HG02943 (cell line): ENCODE measurements around the gene SHOX.
"Not testable (repeated sequence)": the region's sequence is repeated elsewhere in the genome, so short reads cannot be mapped to it uniquely, and the experiment has no call there.

Source experiments
- ATAC-seq: cut with Tn5 transposase; IDR thresholded peaks from one replicate; pipeline ENCODE4 v1.9.1; 2021; ENCODE audit warnings: mild to moderate bottlenecking, low read depth, moderate library complexity; ENCODE audit not compliant: unreplicated experiment

The SHOX gene

GRCh38 chrX:636981-637659, 6.5 kb downstream of the SHOX start:
- ATAC-seq: no peak

GRCh38 chrX:637660-638481, 7.3 kb downstream of the SHOX start:
- ATAC-seq: no peak

- ATAC-seq: no peak
Measured at GRCh38 chrX:638482-639131, 8.0 kb downstream of the SHOX start.

- no peak for ATAC-seq
Measured at GRCh38 chrX:639151-639550, 8.6 kb downstream of the SHOX start.

GRCh38 chrX:640641-641040, 10.1 kb downstream of the SHOX start:
- ATAC-seq: no peak

GRCh38 chrX:641671-642435, 11.3 kb downstream of the SHOX start:
- ATAC-seq: no peak

GRCh38 chrX:642436-643240, 12.0 kb downstream of the SHOX start:
- ATAC-seq: no peak

- ATAC-seq: no peak
Measured at GRCh38 chrX:643241-643595, 12.6 kb downstream of the SHOX start.

GRCh38 chrX:643911-644303, 13.3 kb downstream of the SHOX start:
- no peak for ATAC-seq

- no peak for ATAC-seq
Measured at GRCh38 chrX:644304-645281, 14.0 kb downstream of the SHOX start.

GRCh38 chrX:646228-646495, 15.6 kb downstream of the SHOX start:
- ATAC-seq: no peak

- no peak for ATAC-seq
Measured at GRCh38 chrX:646796-647195, 16.2 kb downstream of the SHOX start.

GRCh38 chrX:649166-649565, 18.6 kb downstream of the SHOX start:
- ATAC-seq: no peak

- ATAC-seq: no peak
Measured at GRCh38 chrX:650324-650723, 19.7 kb downstream of the SHOX start.

- no peak for ATAC-seq
Measured at GRCh38 chrX:650811-651210, 20.2 kb downstream of the SHOX start.

GRCh38 chrX:651922-652321, 21.3 kb downstream of the SHOX start:
- not testable (repeated sequence) for ATAC-seq

- no peak for ATAC-seq
Measured at GRCh38 chrX:652341-652741, 21.8 kb downstream of the SHOX start.

GRCh38 chrX:653306-653705, 22.7 kb downstream of the SHOX start:
- no peak for ATAC-seq

- no peak for ATAC-seq
Measured at GRCh38 chrX:661154-661553, 30.6 kb downstream of the SHOX start.
